Fibroblast of lung (primary cell): ENCODE results near the gene MCFD2. TPM values are rescaled to one million over a fixed set of nuclear protein-coding genes. Genes with fewer than 3 reads are reported as not detected.

Source experiments
- DNase-seq, 2 donors: peaks; one replicate each; pipeline versions ENCODE4 v3.0.0 to v3.0.0-alpha.2; 2010; ENCODE audit warnings: low read depth in 2 of 2
- H2AFZ ChIP-seq: 2 replicates; pipeline ENCODE4 v1.5.1; 2012; ENCODE audit warnings: low read length, control low read depth, inconsistent platforms
- H3K27ac ChIP-seq: 2 replicates; pipeline ENCODE4 v1.5.1; 2011; ENCODE audit warnings: low read length, control low read depth; ENCODE audit not compliant: insufficient read depth
- H3K27me3 ChIP-seq: 2 replicates; pipeline ENCODE4 v1.5.1; 2011; ENCODE audit warnings: mild to moderate bottlenecking, low read length; ENCODE audit not compliant: control insufficient read depth, insufficient read depth
- H3K36me3 ChIP-seq: 2 replicates; pipeline ENCODE4 v1.5.1; 2011; ENCODE audit warnings: low read length; ENCODE audit not compliant: control insufficient read depth, insufficient read depth
- H3K4me1 ChIP-seq: 2 replicates; pipeline ENCODE4 v1.5.1; 2011; ENCODE audit warnings: low read length; ENCODE audit not compliant: control insufficient read depth, insufficient read depth; ENCODE audit errors: extremely low read depth
- H3K4me2 ChIP-seq: 2 replicates; pipeline ENCODE4 v1.5.1; 2011; ENCODE audit warnings: low read length, control low read depth; ENCODE audit not compliant: insufficient read depth; ENCODE audit errors: extremely low read depth
- H3K4me3 ChIP-seq, 4 experiments: fragments of 200-600 bp in 1 of 4; sonication (generic) in 1 of 4; replicated peaks in 1 of 4; 2 replicates each; pipeline ENCODE4 v1.5.1; 2011 to 2016; ENCODE audit warnings: low read length in 4 of 4, low read depth in 3 of 4, mild to moderate bottlenecking in 3 of 4, control low read depth in 2 of 4, inconsistent platforms in 1 of 4, mixed read lengths in 1 of 4; ENCODE audit not compliant: insufficient read depth in 1 of 4; ENCODE audit errors: control extremely low read depth in 1 of 4
- H3K79me2 ChIP-seq: 2 replicates; pipeline ENCODE4 v1.5.1; 2012; ENCODE audit warnings: mild to moderate bottlenecking, low read length, inconsistent platforms; ENCODE audit not compliant: control insufficient read depth, insufficient read depth
- H3K9ac ChIP-seq: 2 replicates; pipeline ENCODE4 v1.5.1; 2011; ENCODE audit warnings: mild to moderate bottlenecking, low read length, control low read depth; ENCODE audit not compliant: insufficient read depth
- H3K9me3 ChIP-seq: 2 replicates; pipeline ENCODE4 v1.5.1; 2012; ENCODE audit warnings: low read depth, low read length; ENCODE audit not compliant: control insufficient read depth, insufficient read depth
- H4K20me1 ChIP-seq: 2 replicates; pipeline ENCODE4 v1.5.1; 2011; ENCODE audit warnings: low read length; ENCODE audit not compliant: control insufficient read depth, insufficient read depth; ENCODE audit errors: extremely low read depth
- CTCF ChIP-seq, 2 donors: IDR thresholded peaks in 1 of 2; conservative IDR thresholded peaks in 1 of 2; 1 replicate in 1 of 2; 2 replicates in 1 of 2; pipeline ENCODE4 v1.5.1; 2011 to 2012; ENCODE audit warnings: low read length in 2 of 2, control low read depth in 1 of 2, inconsistent platforms in 1 of 2, low read depth in 1 of 2, mild to moderate bottlenecking in 1 of 2
- EZH2 ChIP-seq: IDR thresholded peaks from 2 replicates; pipeline ENCODE4 v1.5.1; 2012; ENCODE audit warnings: low read length, control low read depth, mild to moderate bottlenecking; ENCODE audit errors: missing control alignments
- polyA plus RNA-seq, 2 donors: library from polyadenylated mRNA; depleted of rRNA in 1 of 2; stranded (reverse) in 1 of 2; unstranded in 1 of 2; fragments of >200 nt; gene quantifications; 2 replicates each; pipeline ENCODE4 v1.2.1, GENCODE V29; 2011 to 2012; ENCODE audit warnings: missing spikeins in 1 of 2
- total RNA-seq: library from RNA; depleted of rRNA; stranded (reverse); fragments of >200 nt; gene quantifications from 2 replicates; pipeline ENCODE4 v1.2.1, GENCODE V29; 2014

MCFD2 gene
- total and polyA plus RNA-seq, 2 donors (not counting 1 experiment from before 2014, with no cell fraction given): 151 to 328 TPM

- no peak for TF ChIP-seq CTCF (conservative IDR thresholded peaks at IDR 0.05 in 1 of 2, IDR thresholded peaks at IDR 0.05 in 1 of 2; ENCODE audit: low read depth in 1 of 2, low read length in 2 of 2)
- no peak for TF ChIP-seq EZH2
- no peak overlapping the region for H3K4me2 ChIP-seq
- H3K9ac ChIP-seq: no peak overlapping the region
- H3K4me3 ChIP-seq: no peak overlapping the region
- no peaks in the 10 kb centered on the region for H3K27me3 ChIP-seq
- no peak overlapping the region for H2AFZ ChIP-seq
- DNase-seq: peak in 1 of 2 donors; percentile 33
- no peaks in the 10 kb centered on the region for H3K36me3 ChIP-seq
- H3K4me1 ChIP-seq: peaks cover 12% of the 10 kb centered on the region
- no peaks in the 10 kb centered on the region for H4K20me1 ChIP-seq
- no peaks in the 10 kb centered on the region for H3K79me2 ChIP-seq
- H3K27ac ChIP-seq: no peak overlapping the region
- no peaks in the 10 kb centered on the region for H3K9me3 ChIP-seq
Measured at GRCh38 chr2:46863882-46864281, 51.7 kb downstream of the MCFD2 start.

- Histone ChIP-seq H3K4me1 (peaks cover 22% of the 10 kb centered on the region), H2AFZ (no peak overlapping the region), H3K79me2 (no peaks in the 10 kb centered on the region), H3K9me3 (no peaks in the 10 kb centered on the region), H3K27me3 (no peaks in the 10 kb centered on the region), H3K27ac (no peak overlapping the region), H3K36me3 (no peaks in the 10 kb centered on the region), H3K4me3 (no peak overlapping the region), H4K20me1 (no peaks in the 10 kb centered on the region), H3K9ac (no peak overlapping the region), H3K4me2 (no peak overlapping the region)
- TF ChIP-seq CTCF (conservative IDR thresholded peaks at IDR 0.05 in 1 of 2, IDR thresholded peaks at IDR 0.05 in 1 of 2; ENCODE audit: low read depth in 1 of 2, low read length in 2 of 2) (no peak), EZH2 (no peak)
- DNase-seq: no peak
Measured at GRCh38 chr2:46862514-46862913, 53.1 kb downstream of the MCFD2 start.

GRCh38 chr2:46861916-46862315 lies 53.7 kb downstream of the MCFD2 start:
- Histone ChIP-seq H3K4me1 (peaks cover 22% of the 10 kb centered on the region), H3K9me3 (no peaks in the 10 kb centered on the region), H3K4me2 (no peak overlapping the region), H3K4me3 (no peak overlapping the region), H3K9ac (no peak overlapping the region), H2AFZ (no peak overlapping the region), H3K79me2 (no peaks in the 10 kb centered on the region), H3K27me3 (no peaks in the 10 kb centered on the region), H3K36me3 (no peaks in the 10 kb centered on the region), H3K27ac (no peak overlapping the region), H4K20me1 (no peaks in the 10 kb centered on the region)
- TF ChIP-seq EZH2: no peak
- TF ChIP-seq CTCF (conservative IDR thresholded peaks at IDR 0.05 in 1 of 2, IDR thresholded peaks at IDR 0.05 in 1 of 2; ENCODE audit: low read depth in 1 of 2, low read length in 2 of 2): no peak
- no peak for DNase-seq
